OCI-LY7 (cell line): ENCODE measurements around the gene MED22. TPM values are rescaled to one million over a fixed set of nuclear protein-coding genes. Genes with fewer than 3 reads are reported as not detected.

Experiments used
- BruUV-seq: library from RNA; stranded (reverse); fragments of 400-500 nt; replicated peaks from 2 replicates; lab custom pipeline; 2021; lab: Mats Ljungman, UMichigan
- CTCF ChIA-PET: fragments of 300-600 bp; sonication (Branson Sonifier 250); formaldehyde crosslinking; loops from one replicate; lab custom pipeline; 2022; ENCODE audit warnings: antibody characterized with exemption; ENCODE audit not compliant: unreplicated experiment; lab: Charles Lee
- POLR2A ChIA-PET: fragments of 300-600 bp; sonication (Branson Sonifier 250); formaldehyde crosslinking; loops from one replicate; lab custom pipeline; 2022; ENCODE audit warnings: antibody characterized with exemption; lab: Charles Lee
- DNase-seq: peaks from one replicate; pipeline ENCODE4 v3.0.0-alpha.2; 2015; ENCODE audit warnings: low spot score
- H2AFZ ChIP-seq: fragments of 200-600 bp; sonication (generic), shearing (Covaris generic); 2 replicates; pipeline ENCODE4 v1.6.1; 2014; ENCODE audit warnings: mild to moderate bottlenecking, antibody characterized with exemption, low read length, moderate library complexity
- H3K27ac ChIP-seq: fragments of 200-600 bp; sonication (generic); 2 replicates; pipeline ENCODE4 v1.5.1; 2014; ENCODE audit warnings: mixed run types, low read depth, mild to moderate bottlenecking, moderate library complexity, low read length, inconsistent platforms; ENCODE audit not compliant: poor library complexity, severe bottlenecking
- H3K36me3 ChIP-seq: fragments of 200-600 bp; sonication (generic); 2 replicates; pipeline ENCODE4 v1.6.1; 2014; ENCODE audit warnings: mild to moderate bottlenecking, antibody characterized with exemption, low read length, moderate library complexity, mixed read lengths; ENCODE audit not compliant: insufficient read depth
- H3K4me1 ChIP-seq: fragments of 200-600 bp; sonication (generic); 2 replicates; pipeline ENCODE4 v1.5.1; 2014; ENCODE audit warnings: mild to moderate bottlenecking, low read length; ENCODE audit not compliant: insufficient read depth, poor library complexity, severe bottlenecking
- H3K4me2 ChIP-seq: fragments of 200-600 bp; sonication (generic); 2 replicates; pipeline ENCODE4 v1.6.1; 2014; ENCODE audit warnings: mild to moderate bottlenecking, low read length
- H3K4me3 ChIP-seq: fragments of 200-600 bp; sonication (generic); 2 replicates; pipeline ENCODE4 v1.5.1; 2014; ENCODE audit warnings: mild to moderate bottlenecking, low read depth, low read length; ENCODE audit not compliant: poor library complexity, severe bottlenecking
- H3K79me2 ChIP-seq: fragments of 200-600 bp; sonication (generic); 2 replicates; pipeline ENCODE4 v1.6.1; 2016; ENCODE audit warnings: low read depth, mild to moderate bottlenecking, low read length, moderate library complexity, mixed read lengths; ENCODE audit not compliant: insufficient read depth
- H3K9me2 ChIP-seq: fragments of 200-600 bp; sonication (generic); 2 replicates; pipeline ENCODE4 v1.6.1; 2016; ENCODE audit warnings: mild to moderate bottlenecking, low read length, mixed read lengths; ENCODE audit not compliant: insufficient read depth
- H3K9me3 ChIP-seq: fragments of 200-600 bp; sonication (generic); 2 replicates; pipeline ENCODE4 v1.6.1; 2014; ENCODE audit warnings: mild to moderate bottlenecking, mixed run types, low read length, mixed read lengths
- H4K20me1 ChIP-seq: fragments of 200-600 bp; sonication (generic); 2 replicates; pipeline ENCODE4 v1.6.1; 2014; ENCODE audit warnings: mild to moderate bottlenecking, antibody characterized with exemption, low read length, moderate library complexity, mixed read lengths; ENCODE audit not compliant: insufficient read depth
- CTCF ChIP-seq: fragments of 200-600 bp; sonication (generic); conservative IDR thresholded peaks from 2 replicates; pipeline ENCODE4 v1.5.1; 2014; ENCODE audit warnings: mild to moderate bottlenecking, antibody characterized with exemption, low read length, moderate library complexity, mixed read lengths
- EZH2phosphoT487 ChIP-seq: fragments of 200-600 bp; sonication (generic); IDR thresholded peaks from 2 replicates; pipeline ENCODE4 v1.6.1; 2018; ENCODE audit warnings: low read depth, borderline replicate concordance, mild to moderate bottlenecking, mixed run types, antibody characterized with exemption, low read length, moderate library complexity, mixed read lengths
- intact Hi-C: fragments of 100-400 bp; cut with micrococcal nuclease; formaldehyde crosslinking; loops from one replicate; pipeline ENCODE4 v1.10.0; 2022; ENCODE audit not compliant: unreplicated experiment
- total RNA-seq, 2 experiments: library from RNA; depleted of rRNA in 1 of 2; stranded (reverse); fragments of >200 nt in 1 of 2; shearing (Covaris generic) in 1 of 2; gene quantifications; 2 replicates each; pipeline ENCODE4 v1.2.3, GENCODE V29; 2014 to 2022

Gene MED22
- total RNA-seq, 2 experiments from 2014 or later: 52.0 to 62.1 TPM

DNA sequence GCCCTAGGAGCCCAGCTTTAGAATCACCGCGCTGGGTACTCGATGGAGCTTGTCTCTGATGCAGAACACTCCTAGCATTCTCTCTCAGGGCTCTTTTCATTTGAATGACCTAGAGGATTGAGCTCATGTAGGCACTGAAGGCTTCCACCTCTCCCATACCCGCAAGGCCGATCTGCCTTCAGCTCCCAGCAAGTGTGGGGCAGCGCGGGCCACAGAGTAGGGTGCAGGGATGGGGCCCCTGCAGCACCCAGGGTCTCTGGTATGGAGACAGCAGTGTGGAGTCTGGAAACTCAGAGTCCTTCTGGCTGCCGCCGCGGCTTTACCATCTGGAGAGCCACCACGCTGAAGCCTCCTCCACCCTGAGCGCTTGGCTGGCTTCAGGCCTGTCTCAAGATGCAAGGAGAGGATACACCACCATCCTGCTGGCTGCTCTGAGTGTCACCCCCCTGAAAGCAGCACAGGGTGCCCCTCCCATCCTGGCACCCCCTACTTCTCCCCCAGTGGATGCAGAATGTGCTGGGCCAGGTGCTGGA, 41.2 kb upstream of the MED22 start:
- intact Hi-C loops: no loop called here
- Histone ChIP-seq H4K20me1 (no peaks in the 10 kb centered on the region), H3K4me2 (no peak overlapping the region), H3K4me3 (no peak overlapping the region), H3K4me1 (no peaks in the 10 kb centered on the region), H3K36me3 (no peaks in the 10 kb centered on the region), H3K9me3 (no peaks in the 10 kb centered on the region), H2AFZ (no peak overlapping the region), H3K9me2 (no peaks in the 10 kb centered on the region), H3K27ac (no peak overlapping the region), H3K79me2 (no peaks in the 10 kb centered on the region)
- TF ChIP-seq CTCF (no peak), EZH2phosphoT487 (no peak)
- BruUV-seq: no TSS peak
- ChIA-PET POLR2A (no interaction called here), CTCF (no interaction called here)
- DNase-seq: no peak

- H4K20me1 ChIP-seq: no peaks in the 10 kb centered on the region
- intact Hi-C loops: no loop called here
- ChIA-PET CTCF (no interaction called here), POLR2A (no interaction called here)
- H3K9me3 ChIP-seq: 0 out of 2 replicates have a peak, but pooled peaks cover 6% of the 10 kb centered on the region
- H3K4me2 ChIP-seq: no peak overlapping the region
- H3K4me3 ChIP-seq: no peak overlapping the region
- TF ChIP-seq CTCF (no peak), EZH2phosphoT487 (no peak)
- no peaks in the 10 kb centered on the region for H3K4me1 ChIP-seq
- H3K79me2 ChIP-seq: no peaks in the 10 kb centered on the region
- BruUV-seq: no TSS peak
- DNase-seq: no peak
- H3K27ac ChIP-seq: no peak overlapping the region
- no peaks in the 10 kb centered on the region for H3K9me2 ChIP-seq
- no peak overlapping the region for H2AFZ ChIP-seq
- no peaks in the 10 kb centered on the region for H3K36me3 ChIP-seq
Observed at GRCh38 chr9:133387680-133388079, 39.7 kb upstream of the MED22 start.

DNA sequence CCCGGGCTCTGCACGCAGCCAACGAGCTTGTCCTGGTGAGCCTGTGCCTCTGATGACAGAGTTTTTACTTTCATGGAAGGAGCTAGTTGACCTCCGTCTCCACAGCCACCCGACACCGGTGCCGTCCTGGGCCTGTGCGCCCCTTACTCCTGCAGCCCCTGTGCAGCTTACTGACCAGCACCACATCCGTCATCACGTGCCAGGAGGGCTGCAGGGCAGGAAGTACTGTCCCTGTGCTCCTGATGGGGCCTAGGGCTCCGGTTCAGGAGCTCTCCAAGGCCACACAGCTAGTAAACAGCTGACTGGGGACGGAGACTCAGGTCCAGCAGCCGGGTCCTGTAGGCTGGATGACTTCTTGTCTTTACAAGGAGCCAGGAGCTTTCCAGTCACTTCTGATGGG, 38.4 kb upstream of the MED22 start:
- 0 out of 2 replicates have a peak, but pooled peaks cover 7% of the 10 kb centered on the region for H3K9me3 ChIP-seq
- TF ChIP-seq EZH2phosphoT487 (no peak), CTCF (no peak)
- H3K9me2 ChIP-seq: no peaks in the 10 kb centered on the region
- H3K4me1 ChIP-seq: no peaks in the 10 kb centered on the region
- no peaks in the 10 kb centered on the region for H4K20me1 ChIP-seq
- no peak overlapping the region for H3K4me3 ChIP-seq
- no peaks in the 10 kb centered on the region for H3K36me3 ChIP-seq
- POLR2A ChIA-PET: no interaction called here
- no peak for DNase-seq
- H3K79me2 ChIP-seq: no peaks in the 10 kb centered on the region
- CTCF ChIA-PET: no interaction called here
- no peak overlapping the region for H3K27ac ChIP-seq
- BruUV-seq: no TSS peak
- intact Hi-C loops: no loop called here
- H3K4me2 ChIP-seq: no peak overlapping the region
- no peak overlapping the region for H2AFZ ChIP-seq
